Endothelial cell of umbilical vein (primary cell): ENCODE measurements around the gene SIN3A. TPM values are rescaled to one million over a fixed set of nuclear protein-coding genes. Genes with fewer than 3 reads are reported as not detected.
"Not testable (repeated sequence)": the region's sequence is repeated elsewhere in the genome, so short reads cannot be mapped to it uniquely, and the experiment has no call there.

Experiments
- BruUV-seq: library from RNA; stranded (reverse); fragments of 400-500 nt; replicated peaks from 2 replicates; lab custom pipeline; 2021; lab: Mats Ljungman, UMichigan
- CTCF ChIA-PET: fragments of 300-600, 350-600 bp; sonication (Branson Sonifier 250); formaldehyde crosslinking; loops from one replicate; lab custom pipeline; 2021; ENCODE audit warnings: antibody characterized with exemption, inconsistent platforms; lab: Charles Lee
- POLR2A ChIA-PET: fragments of 300-600, 350-600 bp; sonication (Branson Sonifier 250); formaldehyde crosslinking; loops from one replicate; lab custom pipeline; 2021; ENCODE audit warnings: antibody characterized with exemption, inconsistent platforms; lab: Charles Lee
- DNase-seq: peaks from one replicate; pipeline ENCODE4 v3.0.0-alpha.2; 2011; ENCODE audit warnings: low read depth, low spot score
- FAIRE-seq: peaks from 2 replicates; lab custom pipeline; 2011; peaks lifted over from hg19 to GRCh38; lab: Jason Lieb, UNC
- H2AFZ ChIP-seq: 2 replicates; pipeline ENCODE4 v1.6.0; 2012; ENCODE audit warnings: low read depth, low read length, control low read depth, inconsistent platforms
- H3K27ac ChIP-seq: 2 replicates; pipeline ENCODE4 v1.5.1; 2011; ENCODE audit warnings: low read depth, mild to moderate bottlenecking, control low read depth, low read length, moderate library complexity; ENCODE audit not compliant: insufficient read depth
- H3K27me3 ChIP-seq, 2 experiments: 2 replicates each; pipeline versions ENCODE4 v1.6.0 to v1.6.1; 2011; ENCODE audit warnings: low read length in 2 of 2, mixed read lengths in 1 of 2; ENCODE audit not compliant: control insufficient read depth in 2 of 2, insufficient read depth in 2 of 2
- H3K36me3 ChIP-seq, 2 experiments: 2 replicates in 1 of 2; 3 replicates in 1 of 2; pipeline ENCODE4 v1.5.1; 2011; ENCODE audit warnings: low read length in 2 of 2, mild to moderate bottlenecking in 1 of 2, moderate library complexity in 1 of 2; ENCODE audit not compliant: control insufficient read depth in 2 of 2, insufficient read depth in 2 of 2; ENCODE audit errors: extremely low read depth in 1 of 2
- H3K4me1 ChIP-seq: 3 replicates; pipeline ENCODE4 v1.5.1; 2011; ENCODE audit warnings: mild to moderate bottlenecking, low read length; ENCODE audit not compliant: control insufficient read depth, insufficient read depth; ENCODE audit errors: extremely low read depth
- H3K4me2 ChIP-seq: 2 replicates; pipeline ENCODE4 v1.6.1; 2011; ENCODE audit warnings: low read length, control low read depth, mixed read lengths; ENCODE audit not compliant: insufficient read depth
- H3K4me3 ChIP-seq, 3 experiments: fragments of 200-600 bp in 1 of 3; sonication (generic), shearing (Covaris generic) in 1 of 3; replicated peaks in 1 of 3; 2 replicates each; pipeline ENCODE4 v1.5.1; 2011 to 2016; ENCODE audit warnings: control low read depth in 3 of 3, low read length in 3 of 3, mild to moderate bottlenecking in 2 of 3, inconsistent platforms in 1 of 3, low read depth in 1 of 3, moderate library complexity in 1 of 3; ENCODE audit not compliant: insufficient read depth in 1 of 3
- H3K79me2 ChIP-seq: 2 replicates; pipeline ENCODE4 v1.6.0; 2012; ENCODE audit warnings: low read length, inconsistent platforms; ENCODE audit not compliant: control insufficient read depth, insufficient read depth
- H3K9ac ChIP-seq: replicated peaks from 2 replicates; pipeline ENCODE3; 2011; ENCODE audit warnings: low read length, control low read depth; ENCODE audit not compliant: insufficient read depth; ENCODE audit errors: extremely low read depth
- H3K9me1 ChIP-seq: replicated peaks from 3 replicates; pipeline ENCODE4 v1.6.0; 2011; ENCODE audit warnings: mild to moderate bottlenecking, low read length; ENCODE audit not compliant: control insufficient read depth, insufficient read depth; ENCODE audit errors: extremely low read depth
- H3K9me3 ChIP-seq: replicated peaks from 2 replicates; pipeline ENCODE4 v1.5.1; 2012; ENCODE audit warnings: low read length, inconsistent platforms; ENCODE audit not compliant: control insufficient read depth, insufficient read depth
- H4K20me1 ChIP-seq: replicated peaks from 2 replicates; pipeline ENCODE3; 2011; ENCODE audit warnings: mild to moderate bottlenecking, low read length; ENCODE audit not compliant: control insufficient read depth, insufficient read depth; ENCODE audit errors: extremely low read depth
- MAX ChIP-seq: IDR thresholded peaks from 2 replicates; pipeline ENCODE4 v1.6.1; 2011; ENCODE audit not compliant: insufficient read depth, insufficient read length
- POLR2AphosphoS5 ChIP-seq: IDR thresholded peaks from 2 replicates; pipeline ENCODE4 v1.6.1; 2012; ENCODE audit warnings: low read depth, mild to moderate bottlenecking, control low read depth, low read length, moderate library complexity; ENCODE audit not compliant: insufficient read depth
- dilution Hi-C: fragments of 300-500 bp; cut with MboI; formaldehyde crosslinking; loops from one replicate; pipeline ENCODE4 v1.15.0; 2019; ENCODE audit warnings: low sequenced_read_pairs; ENCODE audit not compliant: extremely low pct_ligation_motif_present
- intact Hi-C: fragments of 100-400 bp; cut with micrococcal nuclease; formaldehyde crosslinking; loops from one replicate; pipeline ENCODE4 v1.10.0; 2022
- polyA plus RNA-seq, 4 experiments: library from polyadenylated mRNA; depleted of rRNA in 3 of 4; stranded (reverse) in 3 of 4; unstranded in 1 of 4; fragments of >200 nt; gene quantifications; 2 replicates each; pipeline versions ENCODE4 v1.2.1 to v1.2.3, GENCODE V29; 2011 to 2012; ENCODE audit warnings: missing spikeins in 1 of 4
- total RNA-seq: library from RNA; stranded (reverse); gene quantifications from 2 replicates; pipeline ENCODE4 v1.2.3, GENCODE V29; 2021

The SIN3A gene
- total and polyA plus RNA-seq, 2 donors (not counting 3 experiments of a cell fraction or from before 2014, with no cell fraction given) = 30.6 to 44.5 TPM

GRCh38 chr15:75449585-75450306 lies 1.7 kb downstream of the SIN3A start:
- Histone ChIP-seq H3K9me3 (no peaks in the 10 kb centered on the region), H3K27me3 (no peaks in the 10 kb centered on the region), H3K4me2 (peak overlapping the region; percentile 66), H3K27ac (no peak overlapping the region), H3K4me3 (peak overlapping the region in 2 of 3 experiments; percentile 62 to 83), H3K9ac (peak overlapping the region; percentile 47), H3K79me2 (peaks cover 52% of the 10 kb centered on the region), H4K20me1 (peaks cover 5% of the 10 kb centered on the region), H3K4me1 (peaks cover 23% of the 10 kb centered on the region), H3K9me1 (no peaks in the 10 kb centered on the region), H3K36me3 (no peaks in the 10 kb centered on the region), H2AFZ (no peak overlapping the region)
- FAIRE-seq (peak; percentile 90), DNase-seq (no peak)
- dilution Hi-C loops = loop anchor here (25.0 kb wide), 1 partner anchor 138 kb away; the partner anchor contains the start of gene PTPN9
- intact Hi-C loops = loop anchor here (5.0 kb wide), 3 partner anchors 342 to 487 kb away; no protein-coding TSS in a partner anchor
- POLR2A ChIA-PET = no interaction called here
- TSS peak; percentile 2 for BruUV-seq
- CTCF ChIA-PET = interaction anchor here (1.0 to 3.2 kb wide), 3 partner anchors 9 to 81 kb away, joined by 3 to 21 read pairs (median 6); partner anchors contain the start of gene MAN2C1
- no peak for TF ChIP-seq MAX
- no peak for TF ChIP-seq POLR2AphosphoS5

- CTCF ChIA-PET, DNase-seq, POLR2A ChIA-PET: not testable (repeated sequence)
Observed at GRCh38 chr15:75448171-75448570, 3.3 kb downstream of the SIN3A start.

More at GRCh38 chr15:75448171-75448570, 3.3 kb downstream of the SIN3A start:
- H3K4me2 ChIP-seq, H2AFZ ChIP-seq, intact Hi-C loops, BruUV-seq, H3K27me3 ChIP-seq, H3K36me3 ChIP-seq, H3K9me1 ChIP-seq, H3K27ac ChIP-seq, H3K9me3 ChIP-seq, FAIRE-seq, H3K9ac ChIP-seq, dilution Hi-C loops, H3K4me3 ChIP-seq, H4K20me1 ChIP-seq: not testable (repeated sequence)
- Histone ChIP-seq H3K79me2 (peaks cover 56% of the 10 kb centered on the region), H3K4me1 (peaks cover 31% of the 10 kb centered on the region)
